HepG2 (cell line): Measurements from ENCODE around the gene CALM1. TPM values are rescaled to one million over a fixed set of nuclear protein-coding genes. Genes with fewer than 3 reads are reported as not detected.

Source experiments
- BRD4 ChIP-seq: sonication (generic); formaldehyde crosslinking; IDR thresholded peaks from 2 replicates; pipeline ENCODE4 v1.4.0; 2020; ENCODE audit warnings: missing genetic modification reagents
- CBX5 ChIP-seq: sonication (generic); formaldehyde crosslinking; IDR thresholded peaks from 2 replicates; pipeline ENCODE4 v1.4.0; 2020; ENCODE audit warnings: missing genetic modification reagents, borderline replicate concordance
- EHMT2 ChIP-seq: fragments of 200-600 bp; sonication (generic); IDR thresholded peaks from 2 replicates; pipeline ENCODE4 v1.7.0; 2017; ENCODE audit warnings: antibody characterized with exemption, low read depth, low read length, borderline replicate concordance
- EZH2 ChIP-seq: conservative IDR thresholded peaks from 2 replicates; pipeline ENCODE4 v1.6.1; 2012; ENCODE audit warnings: mild to moderate bottlenecking, low read depth, low read length, moderate library complexity
- KMT2A ChIP-seq: sonication (generic); formaldehyde crosslinking; IDR thresholded peaks from 2 replicates; pipeline ENCODE4 v1.4.0; 2020; ENCODE audit warnings: missing genetic modification reagents
- NFE2L2 ChIP-seq: fragments of 150-350 bp; IDR thresholded peaks from 2 replicates; pipeline ENCODE4 v1.6.1; 2014; ENCODE audit warnings: low read length
- PHF8 ChIP-seq: sonication (generic); formaldehyde crosslinking; IDR thresholded peaks from 2 replicates; pipeline ENCODE4 v1.5.0; 2020; ENCODE audit warnings: missing genetic modification reagents
- PITX1 ChIP-seq: sonication (generic); formaldehyde crosslinking; IDR thresholded peaks from 2 replicates; pipeline ENCODE4 v1.5.1; 2020; ENCODE audit warnings: mild to moderate bottlenecking, missing genetic modification reagents
- POGZ ChIP-seq: sonication (generic); formaldehyde crosslinking; IDR thresholded peaks from 2 replicates; pipeline ENCODE4 v1.4.0; 2020; ENCODE audit warnings: mild to moderate bottlenecking, missing genetic modification reagents
- ZBTB38 ChIP-seq: sonication (generic); formaldehyde crosslinking; IDR thresholded peaks from 2 replicates; pipeline ENCODE4 v1.5.1; 2020; ENCODE audit warnings: mild to moderate bottlenecking, missing genetic modification reagents
- ZNF468 ChIP-seq: sonication (generic); formaldehyde crosslinking; IDR thresholded peaks from 2 replicates; pipeline ENCODE4 v1.8.0; 2022; ENCODE audit warnings: mild to moderate bottlenecking, moderate library complexity, missing genetic modification reagents
- ZNF672 ChIP-seq: sonication (generic); formaldehyde crosslinking; IDR thresholded peaks from 2 replicates; pipeline ENCODE4 v1.8.1; 2022; ENCODE audit warnings: missing genetic modification reagents
- ZSCAN9 ChIP-seq: IDR thresholded peaks from 2 replicates; pipeline ENCODE4 v1.6.1; 2016; ENCODE audit warnings: borderline replicate concordance
- polyA plus RNA-seq, 8 experiments: library from polyadenylated mRNA; depleted of rRNA in 3 of 8; stranded (reverse) in 7 of 8; unstranded in 1 of 8; fragments of >200 nt; fragmentation: Illumina TruSeq in 4 of 8; extraction: Trizol in 4 of 8; gene quantifications; 2 replicates each; pipeline versions ENCODE4 v1.2.1 to v1.2.3, GENCODE V29; 2011 to 2016; ENCODE audit warnings: low read depth in 4 of 8, missing spikeins in 1 of 8, mixed read lengths in 1 of 8; ENCODE audit not compliant: insufficient read depth in 1 of 8
- total RNA-seq, 5 experiments: library from RNA; depleted of rRNA; stranded (reverse); fragments of >200 nt; fragmentation: Illumina TruSeq; extraction: Trizol; gene quantifications; 2 replicates each; pipeline ENCODE4 v1.2.3, GENCODE V29; 2016; ENCODE audit warnings: low read depth in 1 of 5
- TF ChIP-seq, protein P1 (sequence below): IDR thresholded peaks from 2 replicates; pipeline ENCODE4 v1.6.1; 2016; ENCODE audit warnings: mild to moderate bottlenecking, missing biosample characterization, missing genetic modification reagents
- TF ChIP-seq, protein P2 (sequence below): IDR thresholded peaks from 2 replicates; pipeline ENCODE4 v1.6.1; 2016
- TF ChIP-seq, protein P3 (sequence below): sonication (generic); formaldehyde crosslinking; IDR thresholded peaks from 2 replicates; pipeline ENCODE4 v1.4.0; 2020; ENCODE audit warnings: missing genetic modification reagents
- TF ChIP-seq, protein P4 (sequence below): sonication (generic); formaldehyde crosslinking; IDR thresholded peaks from 2 replicates; pipeline ENCODE4 v1.5.0; 2020; ENCODE audit warnings: mild to moderate bottlenecking, low read depth, missing genetic modification reagents, borderline replicate concordance
- TF ChIP-seq, protein P5 (sequence below): sonication (generic); formaldehyde crosslinking; IDR thresholded peaks from 2 replicates; pipeline ENCODE4 v1.8.1; 2022; ENCODE audit warnings: mild to moderate bottlenecking, missing genetic modification reagents
- TF ChIP-seq, protein P6 (sequence below): sonication (generic); formaldehyde crosslinking; IDR thresholded peaks from 2 replicates; pipeline ENCODE4 v1.5.1; 2020; ENCODE audit warnings: missing genetic modification reagents, mild to moderate bottlenecking, borderline replicate concordance

Gene CALM1
- total and polyA plus RNA-seq, 2 of the 13 experiments (the other 11 are each of a cell fraction or from before 2014, with no cell fraction given): 110 to 238 TPM

DNA sequence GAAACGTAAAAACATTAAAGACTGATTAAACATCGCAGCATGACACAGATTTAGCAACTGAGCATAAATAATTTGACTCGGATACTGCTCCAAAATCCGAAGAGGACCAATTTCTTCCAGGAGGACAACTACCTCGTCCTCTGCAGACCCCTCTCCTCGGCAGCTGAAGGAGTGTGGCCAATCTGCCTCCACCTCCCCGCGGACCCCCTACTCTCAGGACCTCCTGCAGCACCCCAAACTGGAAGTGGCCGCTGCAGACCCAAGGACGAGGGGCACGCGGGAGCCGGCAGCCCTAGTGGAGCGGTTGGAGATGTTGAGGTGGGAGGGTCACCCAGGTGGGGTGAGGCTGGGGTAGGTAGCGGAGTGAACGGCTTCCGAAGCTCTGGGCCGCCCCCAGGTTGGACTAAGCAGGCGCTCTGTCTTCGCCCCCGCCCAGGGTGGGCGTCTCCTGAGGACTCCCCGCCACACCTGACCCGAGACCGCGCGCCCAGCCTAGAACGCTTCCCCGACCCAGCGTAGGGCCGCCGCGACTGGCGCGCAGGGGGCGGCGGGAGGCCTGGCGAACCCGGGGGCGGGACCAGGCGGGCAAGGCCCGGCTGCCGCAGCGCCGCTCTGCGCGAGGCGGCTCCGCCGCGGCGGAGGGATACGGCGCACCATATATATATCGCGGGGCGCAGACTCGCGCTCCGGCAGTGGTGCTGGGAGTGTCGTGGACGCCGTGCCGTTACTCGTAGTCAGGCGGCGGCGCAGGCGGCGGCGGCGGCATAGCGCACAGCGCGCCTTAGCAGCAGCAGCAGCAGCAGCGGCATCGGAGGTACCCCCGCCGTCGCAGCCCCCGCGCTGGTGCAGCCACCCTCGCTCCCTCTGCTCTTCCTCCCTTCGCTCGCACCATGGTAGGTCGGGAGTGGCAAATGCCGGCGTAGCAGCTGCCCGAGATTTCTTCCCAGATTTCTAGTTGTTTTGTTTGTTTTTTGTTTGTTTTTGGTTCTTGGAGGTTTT lies at the start of gene CALM1 (continued):
- TF ChIP-seq EHMT2: no peak
- TF ChIP-seq, protein P1, sequence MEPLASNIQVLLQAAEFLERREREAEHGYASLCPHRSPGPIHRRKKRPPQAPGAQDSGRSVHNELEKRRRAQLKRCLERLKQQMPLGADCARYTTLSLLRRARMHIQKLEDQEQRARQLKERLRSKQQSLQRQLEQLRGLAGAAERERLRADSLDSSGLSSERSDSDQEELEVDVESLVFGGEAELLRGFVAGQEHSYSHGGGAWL (CRISPR knock-in tag): peak; percentile 79
- TF ChIP-seq ZNF672 (CRISPR knock-in tag): no peak; the same call in 1 of the 2 replicates
- peak; percentile 75 for TF ChIP-seq KMT2A (CRISPR knock-in tag)
- no peak for TF ChIP-seq ZNF468 (CRISPR knock-in tag)
- TF ChIP-seq, protein P2, sequence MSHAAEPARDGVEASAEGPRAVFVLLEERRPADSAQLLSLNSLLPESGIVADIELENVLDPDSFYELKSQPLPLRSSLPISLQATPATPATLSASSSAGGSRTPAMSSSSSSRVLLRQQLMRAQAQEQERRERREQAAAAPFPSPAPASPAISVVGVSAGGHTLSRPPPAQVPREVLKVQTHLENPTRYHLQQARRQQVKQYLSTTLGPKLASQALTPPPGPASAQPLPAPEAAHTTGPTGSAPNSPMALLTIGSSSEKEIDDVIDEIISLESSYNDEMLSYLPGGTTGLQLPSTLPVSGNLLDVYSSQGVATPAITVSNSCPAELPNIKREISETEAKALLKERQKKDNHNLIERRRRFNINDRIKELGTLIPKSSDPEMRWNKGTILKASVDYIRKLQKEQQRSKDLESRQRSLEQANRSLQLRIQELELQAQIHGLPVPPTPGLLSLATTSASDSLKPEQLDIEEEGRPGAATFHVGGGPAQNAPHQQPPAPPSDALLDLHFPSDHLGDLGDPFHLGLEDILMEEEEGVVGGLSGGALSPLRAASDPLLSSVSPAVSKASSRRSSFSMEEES (CRISPR knock-in tag): peak; percentile 54
- TF ChIP-seq EZH2: no peak
- peak; percentile 85 for TF ChIP-seq PHF8 (CRISPR knock-in tag)
- peak; percentile 99 for TF ChIP-seq POGZ (CRISPR knock-in tag)
- TF ChIP-seq, protein P3, sequence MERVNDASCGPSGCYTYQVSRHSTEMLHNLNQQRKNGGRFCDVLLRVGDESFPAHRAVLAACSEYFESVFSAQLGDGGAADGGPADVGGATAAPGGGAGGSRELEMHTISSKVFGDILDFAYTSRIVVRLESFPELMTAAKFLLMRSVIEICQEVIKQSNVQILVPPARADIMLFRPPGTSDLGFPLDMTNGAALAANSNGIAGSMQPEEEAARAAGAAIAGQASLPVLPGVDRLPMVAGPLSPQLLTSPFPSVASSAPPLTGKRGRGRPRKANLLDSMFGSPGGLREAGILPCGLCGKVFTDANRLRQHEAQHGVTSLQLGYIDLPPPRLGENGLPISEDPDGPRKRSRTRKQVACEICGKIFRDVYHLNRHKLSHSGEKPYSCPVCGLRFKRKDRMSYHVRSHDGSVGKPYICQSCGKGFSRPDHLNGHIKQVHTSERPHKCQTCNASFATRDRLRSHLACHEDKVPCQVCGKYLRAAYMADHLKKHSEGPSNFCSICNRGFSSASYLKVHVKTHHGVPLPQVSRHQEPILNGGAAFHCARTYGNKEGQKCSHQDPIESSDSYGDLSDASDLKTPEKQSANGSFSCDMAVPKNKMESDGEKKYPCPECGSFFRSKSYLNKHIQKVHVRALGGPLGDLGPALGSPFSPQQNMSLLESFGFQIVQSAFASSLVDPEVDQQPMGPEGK (CRISPR knock-in tag): no peak; the same call in none of the 2 replicates
- peak; percentile 83; the same call in 1 of the 2 replicates for TF ChIP-seq ZSCAN9 (CRISPR knock-in tag)
- TF ChIP-seq CBX5 (CRISPR knock-in tag): peak; percentile 55; the same call in 1 of the 2 replicates
- TF ChIP-seq, protein P4, sequence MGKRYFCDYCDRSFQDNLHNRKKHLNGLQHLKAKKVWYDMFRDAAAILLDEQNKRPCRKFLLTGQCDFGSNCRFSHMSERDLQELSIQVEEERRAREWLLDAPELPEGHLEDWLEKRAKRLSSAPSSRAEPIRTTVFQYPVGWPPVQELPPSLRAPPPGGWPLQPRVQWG (CRISPR knock-in tag): no peak
- peak; percentile 66; the same call in 1 of the 2 replicates for TF ChIP-seq ZBTB38 (CRISPR knock-in tag)
- TF ChIP-seq, protein P5, sequence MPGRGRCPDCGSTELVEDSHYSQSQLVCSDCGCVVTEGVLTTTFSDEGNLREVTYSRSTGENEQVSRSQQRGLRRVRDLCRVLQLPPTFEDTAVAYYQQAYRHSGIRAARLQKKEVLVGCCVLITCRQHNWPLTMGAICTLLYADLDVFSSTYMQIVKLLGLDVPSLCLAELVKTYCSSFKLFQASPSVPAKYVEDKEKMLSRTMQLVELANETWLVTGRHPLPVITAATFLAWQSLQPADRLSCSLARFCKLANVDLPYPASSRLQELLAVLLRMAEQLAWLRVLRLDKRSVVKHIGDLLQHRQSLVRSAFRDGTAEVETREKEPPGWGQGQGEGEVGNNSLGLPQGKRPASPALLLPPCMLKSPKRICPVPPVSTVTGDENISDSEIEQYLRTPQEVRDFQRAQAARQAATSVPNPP (CRISPR knock-in tag): peak; percentile 99
- peak; percentile 66; the same call in 1 of the 2 replicates for TF ChIP-seq BRD4 (CRISPR knock-in tag)
- TF ChIP-seq, protein P6, sequence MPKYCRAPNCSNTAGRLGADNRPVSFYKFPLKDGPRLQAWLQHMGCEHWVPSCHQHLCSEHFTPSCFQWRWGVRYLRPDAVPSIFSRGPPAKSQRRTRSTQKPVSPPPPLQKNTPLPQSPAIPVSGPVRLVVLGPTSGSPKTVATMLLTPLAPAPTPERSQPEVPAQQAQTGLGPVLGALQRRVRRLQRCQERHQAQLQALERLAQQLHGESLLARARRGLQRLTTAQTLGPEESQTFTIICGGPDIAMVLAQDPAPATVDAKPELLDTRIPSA: 0 out of 2 replicates have a peak, but pooled peaks have one; percentile 40
- no peak for TF ChIP-seq NFE2L2
- no peak for TF ChIP-seq PITX1
